Duodenal mucosa (tissue), 2 donors: Measurements from ENCODE around the gene ATP6V0D1.
A peak's percentile ranks its signal among the peaks of the same experiment; 100 is the strongest.
"Not testable (repeated sequence)": the region's sequence is repeated elsewhere in the genome, so short reads cannot be mapped to it uniquely, and the experiment has no call there.

Experiments
- H3K27ac ChIP-seq: one replicate; pipeline ENCODE4 v1.7.0; 2013; ENCODE audit warnings: low read depth, low read length
- H3K27me3 ChIP-seq, 2 donors: one replicate each; pipeline ENCODE4 v1.7.0; 2013; ENCODE audit warnings: low read length in 2 of 2, control low read depth in 1 of 2; ENCODE audit not compliant: insufficient read depth in 2 of 2, control insufficient read depth in 1 of 2
- H3K36me3 ChIP-seq, 2 donors: one replicate each; pipeline ENCODE4 v1.7.0; 2013; ENCODE audit warnings: low read length in 2 of 2, control low read depth in 1 of 2; ENCODE audit not compliant: insufficient read depth in 2 of 2, control insufficient read depth in 1 of 2
- H3K4me1 ChIP-seq, 2 donors: one replicate each; pipeline ENCODE4 v1.7.0; 2013; ENCODE audit warnings: low read length in 2 of 2, control low read depth in 1 of 2; ENCODE audit not compliant: insufficient read depth in 2 of 2, control insufficient read depth in 1 of 2
- H3K4me3 ChIP-seq, 2 donors: one replicate each; pipeline ENCODE4 v1.7.0; 2013; ENCODE audit warnings: low read length in 2 of 2, low read depth in 1 of 2
- H3K9ac ChIP-seq, 2 donors: one replicate each; pipeline ENCODE4 v1.7.0; 2013; ENCODE audit warnings: low read length in 2 of 2, low read depth in 1 of 2
- H3K9me3 ChIP-seq, 2 donors: one replicate each; pipeline ENCODE4 v1.7.0; 2013; ENCODE audit warnings: low read length in 2 of 2, control low read depth in 1 of 2; ENCODE audit not compliant: control insufficient read depth in 1 of 2

ATP6V0D1 gene

DNA sequence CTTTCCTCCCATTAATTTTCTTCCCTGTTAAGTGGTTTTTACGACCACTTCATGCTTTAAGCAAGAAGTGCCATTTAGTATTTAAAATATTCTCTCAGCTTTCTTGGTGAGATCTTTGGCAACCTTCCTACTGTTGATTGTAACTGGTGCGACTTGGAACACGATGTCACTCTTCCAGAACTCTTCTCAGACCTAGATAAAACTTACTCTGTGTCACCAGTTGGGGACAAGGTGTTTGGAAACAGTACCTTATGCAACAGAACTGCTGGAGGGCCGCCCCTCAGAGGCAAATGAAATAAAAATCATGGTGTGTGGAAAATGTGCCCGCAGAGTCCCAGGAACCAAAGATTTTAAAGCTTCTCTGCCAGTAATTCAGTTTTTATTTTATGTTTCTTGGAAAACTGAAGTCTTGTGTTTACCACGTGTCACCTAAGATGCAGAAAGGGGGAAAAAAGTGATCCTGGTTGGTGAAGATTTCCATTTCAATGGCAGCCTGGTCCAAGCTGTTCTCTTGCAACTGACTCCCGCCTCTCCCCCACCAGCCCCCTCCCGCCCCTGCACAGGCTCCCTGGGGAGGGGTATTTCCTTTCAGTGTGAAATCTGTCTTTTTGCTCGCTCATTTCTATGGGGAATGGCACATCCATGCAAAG is 57.2 kb downstream of the ATP6V0D1 start:
- Histone ChIP-seq H3K4me3 (no peak overlapping the region), H3K27me3 (peaks cover 8 to 14% of the 10 kb centered on the region in 2 donors), H3K9me3 (no peaks in the 10 kb centered on the region), H3K4me1 (peaks cover 7 to 11% of the 10 kb centered on the region in 2 donors), H3K9ac (no peak overlapping the region), H3K36me3 (no peaks in the 10 kb centered on the region), H3K27ac (no peak overlapping the region)

- Histone ChIP-seq H3K36me3 (no peaks in the 10 kb centered on the region), H3K4me1 (peaks cover 0 to 4% of the 10 kb centered on the region in 2 donors), H3K9ac (no peak overlapping the region), H3K9me3 (no peaks in the 10 kb centered on the region), H3K27ac (no peak overlapping the region), H3K27me3 (peaks cover 8 to 14% of the 10 kb centered on the region in 2 donors), H3K4me3 (no peak overlapping the region)
Measured at GRCh38 chr16:67423015-67423414, 57.9 kb downstream of the ATP6V0D1 start.

- peaks cover 8 to 14% of the 10 kb centered on the region in 2 donors for H3K27me3 ChIP-seq
Measured at GRCh38 chr16:67421030-67421429, 59.9 kb downstream of the ATP6V0D1 start.

DNA sequence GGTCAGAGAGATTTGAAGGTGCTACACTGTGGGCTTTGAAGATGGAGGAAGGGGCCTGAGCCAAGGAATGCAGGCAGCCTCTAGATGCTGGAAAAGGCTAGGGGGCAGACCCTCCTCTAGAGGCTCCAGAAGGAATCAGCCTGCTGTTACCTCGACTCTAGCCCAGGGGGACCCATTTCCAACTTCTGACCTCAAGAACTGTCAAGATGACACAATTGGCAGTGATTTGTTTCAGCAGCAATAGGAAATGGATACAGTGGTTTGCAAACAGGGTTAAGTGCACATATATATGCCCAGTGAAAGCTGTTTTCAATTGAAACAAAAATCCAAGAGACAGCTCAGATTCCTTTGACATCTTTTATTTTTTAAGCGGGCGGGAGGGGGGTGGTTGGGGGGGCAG is 61.0 kb downstream of the ATP6V0D1 start:
- no peak overlapping the region for H3K27ac ChIP-seq
- H3K4me1 ChIP-seq = peaks cover 0 to 7% of the 10 kb centered on the region in 2 donors
- H3K27me3 ChIP-seq = peaks cover 5 to 8% of the 10 kb centered on the region in 2 donors
- no peaks in the 10 kb centered on the region for H3K36me3 ChIP-seq
- H3K4me3 ChIP-seq = no peak overlapping the region
- H3K9ac ChIP-seq = no peak overlapping the region
- H3K9me3 ChIP-seq = no peaks in the 10 kb centered on the region

More at GRCh38 chr16:67421030-67421429, 59.9 kb downstream of the ATP6V0D1 start:
- Histone ChIP-seq H3K4me3 (no peak overlapping the region), H3K36me3 (no peaks in the 10 kb centered on the region), H3K4me1 (peaks cover 0 to 7% of the 10 kb centered on the region in 2 donors), H3K9me3 (no peaks in the 10 kb centered on the region), H3K9ac (no peak overlapping the region), H3K27ac (no peak overlapping the region)

- H3K4me1 ChIP-seq = peaks cover 0 to 7% of the 10 kb centered on the region in 2 donors
- no peaks in the 10 kb centered on the region for H3K9me3 ChIP-seq
- no peak overlapping the region for H3K9ac ChIP-seq
- no peak overlapping the region for H3K27ac ChIP-seq
- no peaks in the 10 kb centered on the region for H3K36me3 ChIP-seq
- no peak overlapping the region for H3K4me3 ChIP-seq
- peaks cover under 1 to 3% of the 10 kb centered on the region in 2 donors for H3K27me3 ChIP-seq
Measured at GRCh38 chr16:67419502-67419901, 61.5 kb downstream of the ATP6V0D1 start.

DNA sequence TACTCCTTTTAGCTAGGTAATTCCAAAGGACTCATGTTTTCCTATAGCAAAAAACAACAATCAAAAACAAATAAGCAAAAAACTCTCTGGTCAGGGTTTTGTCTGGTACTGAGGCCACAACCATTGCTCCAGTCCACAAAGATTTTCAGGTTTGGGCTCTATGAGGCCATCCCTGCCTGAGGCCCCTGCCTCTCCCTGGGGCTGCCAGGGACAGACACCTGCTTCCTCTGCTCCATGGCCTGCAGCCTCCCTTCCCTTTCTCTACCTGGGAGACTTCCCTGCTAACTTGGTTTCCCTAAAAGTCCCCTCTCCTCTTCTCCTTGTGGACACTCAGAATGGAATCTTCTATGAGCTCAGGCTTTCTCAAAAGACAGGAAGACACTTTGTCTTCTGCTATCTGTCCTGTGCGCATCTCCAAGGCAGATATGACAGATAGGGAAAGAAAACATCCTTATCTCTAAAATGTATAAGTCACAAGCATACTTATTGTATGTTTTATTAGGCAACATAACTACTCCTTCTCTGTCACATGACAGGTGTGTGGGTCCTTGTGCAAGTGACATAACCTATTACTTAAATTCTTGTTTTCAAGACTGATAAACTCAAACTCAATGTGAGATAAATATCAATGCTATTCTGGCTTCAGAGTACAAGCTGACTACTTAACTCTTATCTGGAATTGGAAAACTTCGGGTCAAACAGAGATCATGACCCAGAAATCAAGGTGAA is 63.5 kb downstream of the ATP6V0D1 start:
- H3K4me1 ChIP-seq = peaks cover 6 to 12% of the 10 kb centered on the region in 2 donors
- no peaks in the 10 kb centered on the region for H3K9me3 ChIP-seq
- no peaks in the 10 kb centered on the region for H3K36me3 ChIP-seq
- H3K4me3 ChIP-seq = no peak overlapping the region
- no peak overlapping the region for H3K27ac ChIP-seq
- H3K9ac ChIP-seq = no peak overlapping the region
- H3K27me3 ChIP-seq = no peaks in the 10 kb centered on the region

DNA sequence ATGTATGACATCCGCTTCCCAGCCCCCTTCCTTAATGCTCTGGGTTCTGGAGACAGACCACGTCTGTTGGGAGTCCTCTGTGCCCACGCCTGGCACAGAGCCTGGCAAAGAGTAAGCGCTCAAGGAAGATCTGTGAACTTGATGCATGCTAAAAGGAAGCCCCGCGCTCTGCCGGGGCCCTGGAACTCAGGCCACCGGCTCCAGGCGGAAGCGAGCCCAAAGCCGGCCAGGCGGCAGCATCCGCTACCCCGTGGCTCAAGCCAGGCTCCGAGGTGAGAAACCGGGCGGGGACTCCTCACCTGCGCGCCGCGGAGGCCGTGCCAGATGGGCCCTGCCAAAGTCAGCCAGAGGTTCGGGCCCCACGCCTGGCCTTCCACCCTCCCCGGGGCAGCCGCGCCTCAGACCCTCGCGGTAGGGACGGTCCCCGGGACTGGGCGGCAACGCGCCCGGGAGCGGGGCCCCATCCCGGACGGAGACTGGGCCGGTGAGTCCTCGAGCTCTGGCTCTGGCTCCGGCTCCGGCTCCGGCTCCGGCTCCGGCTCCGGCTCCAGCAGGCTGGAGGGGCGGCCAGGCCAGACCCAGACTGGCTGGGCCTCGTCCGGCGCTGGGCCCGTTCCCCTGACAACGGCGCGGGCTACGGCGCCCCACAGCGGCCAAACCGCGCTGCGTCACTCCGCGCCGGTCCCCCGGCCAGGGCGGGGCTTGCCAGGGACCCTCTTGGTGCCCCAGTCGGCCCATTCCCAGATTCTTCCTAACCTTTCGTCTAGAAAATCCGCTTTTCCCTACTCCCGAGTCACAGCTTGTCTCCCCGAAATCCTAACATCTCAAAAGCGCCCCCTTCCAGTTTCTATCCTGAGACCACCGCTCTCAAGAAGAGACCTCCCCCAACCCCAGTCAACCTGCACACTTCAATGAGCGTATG is 64.8 kb downstream of the ATP6V0D1 start, which contains the start of gene ZDHHC1:
Gene ZDHHC1 (minus strand): TSS at position 606 of the 922 bp plus-strand sequence. CDS start 8,702 bp downstream, outside the sequence.
- no peaks in the 10 kb centered on the region for H3K27me3 ChIP-seq
- peak within 1 kb of the TSS; percentile 56 for H3K27ac ChIP-seq

GRCh38 chr16:67415421-67415820 is 65.5 kb downstream of the ATP6V0D1 start:
- Histone ChIP-seq H3K9ac (peak overlapping the region in 1 of 2 donors; percentile 66), H3K4me1 (peaks cover 6 to 12% of the 10 kb centered on the region in 2 donors), H3K4me3 (peak overlapping the region; percentile 73 to 76)
- H3K27me3 ChIP-seq, H3K27ac ChIP-seq, H3K36me3 ChIP-seq, H3K9me3 ChIP-seq: not testable (repeated sequence)

More for the DNA sequence above, 64.8 kb downstream of the ATP6V0D1 start, which contains the start of gene ZDHHC1:
- H3K9ac ChIP-seq = peak within 1 kb of the TSS; percentile 64 to 66
- H3K4me1 ChIP-seq = peaks cover 6 to 12% of the 10 kb centered on the region in 2 donors
- H3K9me3 ChIP-seq = no peaks in the 10 kb centered on the region
- H3K4me3 ChIP-seq = peak within 1 kb of the TSS; percentile 73 to 76
- H3K36me3 ChIP-seq = no peaks in the 10 kb centered on the region

DNA sequence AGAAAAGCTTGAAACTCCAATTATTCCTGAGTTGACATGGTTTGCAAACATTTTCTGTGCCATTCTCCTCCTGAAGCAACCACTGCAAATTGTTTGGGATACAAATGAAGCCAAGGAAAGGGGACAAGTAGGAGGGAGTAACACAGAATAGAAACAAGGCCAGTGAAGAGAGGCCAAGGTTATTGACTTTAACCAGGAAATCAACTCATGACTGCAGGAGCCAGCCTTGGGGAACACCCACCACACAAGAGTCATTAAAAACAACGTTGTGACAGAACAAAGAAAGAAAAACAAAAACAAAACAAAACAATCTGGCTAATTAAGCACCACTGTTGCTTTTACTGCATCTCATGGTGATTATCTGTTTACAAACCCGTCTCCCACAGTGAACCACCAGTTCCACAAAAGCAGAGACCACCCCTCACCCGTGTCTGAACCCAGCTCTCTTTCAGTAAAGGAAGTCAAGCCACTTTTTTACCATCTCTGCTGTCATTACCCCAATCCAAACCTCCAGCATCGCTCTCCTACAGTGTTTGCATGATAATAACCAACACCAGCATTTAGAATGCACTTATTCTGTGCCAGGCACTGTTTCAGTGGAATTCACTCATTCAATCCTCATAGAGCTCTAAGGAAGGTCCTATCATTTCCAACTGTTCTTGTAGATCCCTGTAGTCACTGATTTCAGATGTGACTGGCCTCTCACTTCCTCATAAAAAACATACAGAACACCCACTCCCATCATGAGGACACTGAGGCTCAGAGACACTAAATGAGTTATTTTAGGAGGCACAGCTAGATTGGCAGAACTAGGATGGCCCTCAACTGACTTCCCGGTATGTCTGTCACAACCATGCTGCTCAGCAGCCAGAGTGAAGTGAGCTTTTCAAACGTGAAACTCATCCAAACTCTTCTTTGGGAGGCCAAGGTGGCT is 66.7 kb downstream of the ATP6V0D1 start:
- Histone ChIP-seq H3K27ac (no peak overlapping the region), H3K4me3 (no peak overlapping the region), H3K27me3 (no peaks in the 10 kb centered on the region), H3K36me3 (no peaks in the 10 kb centered on the region), H3K9ac (no peak overlapping the region), H3K4me1 (peaks cover 6 to 12% of the 10 kb centered on the region in 2 donors), H3K9me3 (no peaks in the 10 kb centered on the region)
